ENCODE measurements around the gene HNRNPH2. TPM values are rescaled to one million over a fixed set of nuclear protein-coding genes. Genes with fewer than 3 reads are reported as not detected.

The HNRNPH2 gene
- total and polyA plus RNA-seq, 2 experiments from 2014 or later = 59.2 to 80.1 TPM

DNA sequence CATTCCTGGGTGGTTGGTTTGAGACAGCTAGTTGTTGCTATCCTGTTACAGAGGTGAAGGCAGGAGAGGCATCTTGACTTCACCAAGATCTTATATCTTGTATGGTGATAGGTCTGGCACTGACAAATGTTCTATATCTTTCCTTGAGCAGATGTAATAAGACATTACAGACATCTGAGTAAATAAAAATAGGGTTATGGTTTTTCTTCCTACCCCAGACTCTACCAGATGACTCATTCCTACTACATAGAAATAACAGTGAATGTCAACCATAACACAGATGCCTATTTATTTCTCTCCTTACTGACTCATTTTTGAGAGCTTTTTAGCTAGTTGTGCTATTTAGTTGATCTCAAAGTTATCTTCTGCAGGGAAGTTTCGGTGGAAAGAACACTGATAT, 21.9 kb downstream of the HNRNPH2 start (continued):
- TF ChIP-seq REST (IDR thresholded peaks at IDR 0.05; ENCODE audit: unreplicated experiment) = no peak
- TF ChIP-seq CTCF (conservative IDR thresholded peaks at IDR 0.05; ENCODE audit: low read depth in 2 of 2) = no peak
- TF ChIP-seq, protein P1, sequence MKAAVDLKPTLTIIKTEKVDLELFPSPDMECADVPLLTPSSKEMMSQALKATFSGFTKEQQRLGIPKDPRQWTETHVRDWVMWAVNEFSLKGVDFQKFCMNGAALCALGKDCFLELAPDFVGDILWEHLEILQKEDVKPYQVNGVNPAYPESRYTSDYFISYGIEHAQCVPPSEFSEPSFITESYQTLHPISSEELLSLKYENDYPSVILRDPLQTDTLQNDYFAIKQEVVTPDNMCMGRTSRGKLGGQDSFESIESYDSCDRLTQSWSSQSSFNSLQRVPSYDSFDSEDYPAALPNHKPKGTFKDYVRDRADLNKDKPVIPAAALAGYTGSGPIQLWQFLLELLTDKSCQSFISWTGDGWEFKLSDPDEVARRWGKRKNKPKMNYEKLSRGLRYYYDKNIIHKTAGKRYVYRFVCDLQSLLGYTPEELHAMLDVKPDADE (IDR thresholded peaks at IDR 0.05) = no peak
- TF ChIP-seq EZH2 (IDR thresholded peaks at IDR 0.05; ENCODE audit: low read depth, unreplicated experiment) = no peak
- no peak for TF ChIP-seq NANOG (IDR thresholded peaks at IDR 0.05; ENCODE audit: borderline replicate concordance)
- no peak for TF ChIP-seq ZNF114 (CRISPR knock-in tag; IDR thresholded peaks at IDR 0.05)
- TF ChIP-seq POLR2AphosphoS5 (IDR thresholded peaks at IDR 0.05; ENCODE audit: low read depth) = no peak
- no peak for TF ChIP-seq ZNF331 (CRISPR knock-in tag; IDR thresholded peaks at IDR 0.05; ENCODE audit: low read depth)
- TF ChIP-seq EZH2phosphoT487 (IDR thresholded peaks at IDR 0.05; ENCODE audit: unreplicated experiment) = no peak

DNA sequence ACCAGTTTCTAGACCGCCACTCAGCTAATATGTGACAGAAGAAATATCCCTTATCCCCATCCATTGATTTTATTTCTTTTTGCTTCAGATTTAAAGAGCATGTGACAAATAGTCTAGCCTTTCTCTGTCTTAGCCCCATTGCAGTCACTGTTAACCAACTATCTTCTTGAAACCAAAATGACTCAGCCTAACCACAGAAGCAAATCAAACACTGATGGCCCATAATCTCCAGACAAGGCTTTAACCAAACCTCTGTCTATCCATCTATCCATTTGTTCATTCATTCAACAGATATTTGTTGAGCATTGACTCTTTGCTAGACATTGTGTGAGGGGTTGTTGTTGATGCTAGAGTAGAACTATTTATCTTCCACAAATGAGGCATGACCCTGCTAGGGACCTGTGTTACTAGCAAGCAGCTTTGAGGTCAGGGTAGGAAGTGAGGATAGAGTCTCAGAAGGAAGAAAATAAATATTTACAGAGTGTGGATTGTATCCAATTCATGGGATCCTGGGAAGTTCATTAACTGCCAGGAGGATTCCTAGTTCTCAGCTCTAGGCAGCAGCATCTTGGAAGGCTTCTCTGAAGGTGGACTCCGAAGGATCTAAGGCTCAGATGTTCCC, 22.5 kb downstream of the HNRNPH2 start:
- Histone ChIP-seq H3K4me1 (ENCODE audit: insufficient read depth) (no peaks in the 10 kb centered on the region), H3K79me2 (replicated peaks; ENCODE audit: insufficient read depth) (no peaks in the 10 kb centered on the region), H3K27me3 (ENCODE audit: insufficient read depth) (no peaks in the 10 kb centered on the region), H3K36me3 (ENCODE audit: insufficient read depth) (0 out of 2 replicates have a peak, but pooled peaks cover 6% of the 10 kb centered on the region), H4K20me1 (replicated peaks; ENCODE audit: insufficient read depth) (no peaks in the 10 kb centered on the region), H3K9me2 (ENCODE audit: insufficient read depth) (no peaks in the 10 kb centered on the region), H3K4me2 (no peak overlapping the region), H3K27ac (ENCODE audit: low read depth) (no peak overlapping the region), H3F3A (replicated peaks; ENCODE audit: low read depth) (no peaks in the 10 kb centered on the region), H2AFZ (no peak overlapping the region), H3K4me3 (no peak overlapping the region)
- DNase-seq (ENCODE audit: low spot score) (no peak), ATAC-seq (no peak)
- Mint-ChIP-seq H3K9me3 (peaks cover 14% of the 10 kb centered on the region; the same call in 2 of the 3 replicates), H3K27me3 (ENCODE audit: insufficient read depth, low read depth, poor library complexity) (no peaks in the 10 kb centered on the region), H3K36me3 (ENCODE audit: low read depth) (peaks cover 63% of the 10 kb centered on the region), H3K4me3 (no peak overlapping the region), H3K27ac (no peak overlapping the region), H3K4me1 (no peaks in the 10 kb centered on the region)
- TF ChIP-seq, protein P1 (IDR thresholded peaks at IDR 0.05) = no peak
- TF ChIP-seq STAT1 (IDR thresholded peaks at IDR 0.05; ENCODE audit: unreplicated experiment) = no peak
- TF ChIP-seq CTCF (conservative IDR thresholded peaks at IDR 0.05; ENCODE audit: low read depth in 2 of 2) = no peak
- TF ChIP-seq EZH2phosphoT487 (IDR thresholded peaks at IDR 0.05; ENCODE audit: unreplicated experiment) = no peak
- TF ChIP-seq POLR2AphosphoS5 (IDR thresholded peaks at IDR 0.05; ENCODE audit: low read depth) = no peak
